HG03520 (cell line): ENCODE results near the gene KRTAP3-3.
"Not testable (repeated sequence)": the region's sequence is repeated elsewhere in the genome, so short reads cannot be mapped to it uniquely, and the experiment has no call there.

Experiments
- ATAC-seq: cut with Tn5 transposase; IDR thresholded peaks from one replicate; pipeline ENCODE4 v1.9.1; 2021; ENCODE audit warnings: mild to moderate bottlenecking, moderate library complexity; ENCODE audit not compliant: unreplicated experiment

KRTAP3-3 gene

DNA sequence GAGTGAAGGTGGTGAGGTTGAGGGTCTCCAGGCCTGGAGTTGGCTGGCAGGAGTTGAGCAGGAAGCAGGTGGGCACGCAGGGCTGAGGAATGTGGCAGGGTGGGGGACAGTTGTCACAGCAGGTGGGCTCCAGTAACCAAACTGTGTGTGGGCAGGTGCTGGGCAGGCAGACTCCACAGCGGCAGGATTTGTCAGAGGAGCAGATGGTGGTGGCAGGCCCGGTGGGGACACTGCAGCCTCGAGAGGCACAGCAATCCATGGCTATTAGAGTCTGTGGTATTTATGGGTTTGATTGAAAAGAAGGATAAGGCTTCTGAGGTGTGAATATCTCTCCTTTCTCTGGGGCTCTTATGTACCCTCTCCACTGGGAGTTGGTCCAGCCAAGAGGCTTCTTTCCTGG lies at the start of gene KRTAP3-3:
Gene KRTAP3-3, minus strand, starts transcription at position 326 of the 400 bp plus-strand sequence. Its CDS starts 67 bp downstream, at position 259.
- no peak for ATAC-seq

DNA sequence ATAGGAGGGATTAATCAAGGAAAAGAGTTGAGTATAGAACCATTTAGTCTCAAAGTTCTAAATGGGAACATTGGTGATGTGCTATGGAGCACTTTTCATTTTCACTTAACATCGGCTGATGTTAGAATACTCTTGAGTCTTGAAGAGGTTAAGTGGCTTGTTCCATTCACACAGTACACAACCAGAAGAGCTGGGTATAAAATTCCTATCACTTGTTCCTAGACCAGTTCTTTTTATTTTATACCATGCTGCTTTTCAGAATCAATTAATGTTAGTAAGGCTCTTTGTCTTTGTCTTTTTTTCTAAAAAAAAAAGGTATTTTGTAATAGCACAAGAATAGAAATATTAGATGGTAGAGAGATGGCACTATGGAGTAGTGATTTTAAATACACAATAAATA lies 49.0 kb upstream of the KRTAP3-3 start:
- ATAC-seq, result no peak

DNA sequence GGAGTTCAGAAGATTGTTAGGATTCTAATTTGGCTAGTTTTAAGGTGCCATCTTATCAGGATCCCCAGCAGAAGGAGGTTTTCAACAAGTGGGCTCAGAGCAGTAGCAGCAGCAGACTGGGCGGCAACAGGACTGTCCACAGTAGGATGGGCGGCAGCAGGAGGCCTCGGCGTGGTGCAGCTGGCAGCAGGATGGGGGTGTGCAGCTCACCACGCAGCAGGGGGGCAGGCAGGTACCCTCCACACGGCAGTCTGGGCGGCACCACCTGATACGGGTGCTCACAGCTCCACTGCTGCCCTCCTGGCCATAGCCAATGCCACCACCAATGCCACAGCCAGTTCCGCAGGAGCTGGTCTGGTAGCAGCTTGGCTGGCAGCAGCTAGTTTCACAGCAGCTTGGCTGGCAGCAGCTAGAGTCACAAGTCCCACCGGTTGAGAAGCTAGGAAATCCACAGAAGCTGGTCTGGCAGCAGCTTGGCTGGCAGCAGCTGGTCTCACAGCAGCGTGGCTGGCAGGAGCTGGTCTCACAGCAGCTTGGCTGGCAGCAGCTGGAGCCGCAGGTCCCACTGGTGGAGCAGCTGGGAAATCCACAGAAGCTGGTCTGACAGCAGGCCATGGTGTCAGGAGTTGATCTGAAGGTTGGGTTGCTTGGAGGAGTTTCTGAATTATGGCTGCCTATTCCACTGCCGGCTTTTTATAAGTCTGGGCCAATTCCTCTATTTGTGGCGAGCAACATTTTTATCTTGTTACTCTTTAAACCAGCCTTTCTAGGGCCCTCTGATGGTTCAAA lies 47.0 kb upstream of the KRTAP3-3 start, which contains the start of gene KRTAP1-1:
Gene KRTAP1-1, minus strand, starts transcription at position 668 of the 789 bp plus-strand sequence. Its CDS starts 53 bp downstream, at position 615.
- not testable (repeated sequence) for ATAC-seq

DNA sequence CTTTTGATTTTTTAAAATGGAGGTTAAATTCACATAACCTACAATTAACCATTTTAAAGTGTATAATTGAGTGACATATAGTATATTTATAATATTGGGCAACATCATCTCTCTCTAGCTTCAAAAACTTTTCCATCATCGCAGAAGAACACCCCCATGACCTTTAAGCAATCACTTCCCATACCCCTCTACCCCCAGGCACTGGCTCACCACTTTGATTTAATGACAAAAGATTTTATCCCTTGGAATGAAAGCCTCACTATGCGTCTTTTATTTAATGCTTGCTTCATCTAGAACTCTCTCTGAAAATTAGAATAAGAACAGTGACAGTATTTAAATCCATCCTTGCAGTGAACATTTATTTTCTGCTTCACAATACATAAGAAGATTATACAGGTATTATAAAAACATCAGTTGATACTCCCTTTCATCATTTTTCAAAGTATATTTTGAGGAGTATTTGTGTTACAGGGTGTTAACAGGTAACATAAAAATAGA lies 43.9 kb upstream of the KRTAP3-3 start:
- ATAC-seq, result no peak

DNA sequence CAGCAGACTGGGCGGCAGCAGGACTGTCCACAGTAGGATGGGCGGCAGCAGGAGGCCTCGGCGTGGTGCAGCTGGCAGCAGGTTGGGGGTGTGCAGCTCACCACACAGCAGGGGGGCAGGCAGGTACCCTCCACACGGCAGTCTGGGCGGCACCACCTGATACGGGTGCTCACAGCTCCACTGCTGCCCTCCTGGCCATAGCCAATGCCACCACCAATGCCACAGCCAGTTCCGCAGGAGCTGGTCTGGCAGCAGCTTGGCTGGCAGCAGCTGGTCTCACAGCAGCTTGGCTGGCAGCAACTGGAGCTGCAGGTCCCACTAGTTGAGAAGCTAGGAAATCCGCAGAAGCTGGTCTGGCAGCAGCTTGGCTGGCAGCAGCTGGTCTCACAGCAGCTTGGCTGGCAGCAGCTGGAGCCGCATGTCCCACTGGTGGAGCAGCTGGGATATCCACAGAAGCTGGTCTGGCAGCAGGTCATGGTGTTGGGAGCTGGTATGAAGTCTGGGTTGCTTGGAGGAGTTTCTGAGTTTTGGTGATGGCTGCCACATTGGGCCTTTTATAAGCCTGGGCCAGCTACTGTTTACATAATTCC lies 40.5 kb upstream of the KRTAP3-3 start, which contains the start of gene KRTAP1-3:
Gene KRTAP1-3, minus strand, starts transcription at position 529 of the 590 bp plus-strand sequence. Its CDS starts 53 bp downstream, at position 476.
- ATAC-seq, result not testable (repeated sequence)

DNA sequence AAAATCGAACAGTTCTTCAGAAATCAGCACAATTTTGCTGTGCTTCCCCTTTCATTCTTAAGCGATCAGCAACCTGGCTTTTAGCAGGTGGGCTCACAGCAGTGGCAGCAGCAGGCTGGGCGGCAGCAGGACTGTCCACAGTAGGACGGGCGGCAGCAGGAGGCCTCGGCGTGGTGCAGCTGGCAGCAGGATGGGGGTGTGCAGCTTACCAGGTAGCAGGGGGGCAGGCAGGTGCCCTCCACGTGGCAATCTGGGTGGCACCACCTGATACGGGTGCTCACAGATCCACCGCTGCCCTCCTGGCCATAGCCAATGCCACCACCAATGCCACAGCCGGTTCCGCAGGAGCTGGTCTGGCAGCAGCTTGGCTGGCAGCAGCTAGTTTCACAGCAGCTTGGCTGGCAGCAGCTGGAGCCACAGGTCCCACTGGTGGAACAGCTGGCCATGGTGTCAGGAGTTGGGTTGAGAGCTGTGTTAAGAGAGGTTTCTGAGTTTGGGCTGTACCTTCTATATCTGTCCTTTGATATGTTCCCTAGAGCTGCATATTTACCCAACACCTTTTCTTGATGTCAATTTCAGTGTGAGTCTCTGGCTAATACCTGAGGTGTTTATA lies 35.8 kb upstream of the KRTAP3-3 start, which contains the start of gene KRTAP1-4:
Gene KRTAP1-4, minus strand, starts transcription at position 563 of the 613 bp plus-strand sequence. Its CDS starts 117 bp downstream, at position 446.
- ATAC-seq, result no peak

DNA sequence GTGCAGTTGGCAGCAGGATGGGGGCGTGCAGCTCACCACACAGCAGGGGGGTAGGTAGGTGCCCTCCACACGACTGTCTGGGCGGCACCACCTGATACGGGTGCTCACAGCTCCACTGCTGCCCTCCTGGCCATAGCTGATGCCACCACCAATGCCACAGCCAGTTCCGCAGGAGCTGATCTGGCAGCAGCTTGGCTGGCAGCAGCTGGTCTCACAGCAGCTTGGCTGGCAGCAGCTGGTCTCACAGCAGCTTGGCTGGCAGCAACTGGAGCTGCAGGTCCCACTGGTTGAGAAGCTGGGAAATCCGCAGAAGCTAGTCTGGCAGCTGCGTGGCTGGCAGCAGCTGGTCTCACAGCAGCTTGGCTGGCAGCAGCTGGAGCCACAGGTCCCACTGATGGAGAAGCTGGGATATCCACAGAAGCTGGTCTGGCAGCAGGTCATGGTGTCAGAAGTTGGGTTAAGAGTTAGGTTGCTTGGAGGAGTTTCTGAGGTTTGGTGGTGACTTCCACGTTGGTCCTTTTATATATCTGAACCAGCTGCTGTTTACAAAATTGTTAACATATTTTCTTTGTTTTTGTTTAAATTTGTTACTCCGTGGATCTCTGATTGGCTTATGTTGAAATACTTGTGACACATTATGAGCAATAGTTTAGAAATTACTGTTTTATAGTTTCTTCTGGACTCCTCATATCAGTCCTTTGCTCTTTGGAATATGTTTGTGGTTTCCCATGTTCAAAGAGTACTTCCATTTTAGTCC lies 32.9 kb upstream of the KRTAP3-3 start, which contains the start of gene KRTAP1-5:
Gene KRTAP1-5, minus strand, starts transcription at position 494 of the 757 bp plus-strand sequence. Its CDS starts 53 bp downstream, at position 441.
- ATAC-seq, result no peak

DNA sequence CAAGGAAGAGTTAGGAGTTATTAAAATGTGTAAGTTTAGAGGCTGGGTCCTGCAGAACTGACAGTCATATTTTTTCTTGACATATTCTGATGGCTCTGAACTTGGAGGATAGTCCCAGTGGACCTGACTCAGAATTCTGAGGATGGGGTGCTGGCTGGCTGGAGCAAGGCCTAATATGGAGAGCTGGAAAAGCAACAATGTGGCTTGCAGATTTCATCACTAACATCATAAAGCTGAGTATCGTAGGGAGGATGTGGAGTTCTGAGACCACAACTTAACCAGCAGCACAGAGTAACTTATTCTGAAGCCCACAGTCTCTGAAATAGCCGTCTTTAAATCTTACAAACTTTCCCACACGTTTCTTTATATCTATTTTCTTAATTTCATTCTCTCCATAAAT lies 30.7 kb upstream of the KRTAP3-3 start:
- no peak for ATAC-seq

DNA sequence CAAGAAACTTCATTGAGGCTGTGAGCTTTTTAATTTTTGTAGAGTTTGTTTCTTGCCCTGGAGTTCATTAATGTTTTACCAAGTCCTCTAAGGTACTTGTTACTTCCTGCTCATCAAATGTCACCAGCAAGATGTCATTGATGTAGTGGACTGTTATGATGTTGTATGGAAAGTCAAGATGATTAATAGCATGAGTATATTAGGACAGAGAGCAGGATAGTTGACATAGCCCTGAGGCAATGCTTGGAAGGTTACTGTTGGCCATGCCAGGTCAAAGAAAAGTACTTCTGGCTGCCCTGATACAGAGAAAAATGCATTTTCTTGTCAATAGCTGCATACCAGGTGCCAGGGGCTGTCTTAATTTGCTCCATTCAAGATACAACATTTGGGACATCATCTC lies 26.4 kb upstream of the KRTAP3-3 start:
- ATAC-seq, result no peak

DNA sequence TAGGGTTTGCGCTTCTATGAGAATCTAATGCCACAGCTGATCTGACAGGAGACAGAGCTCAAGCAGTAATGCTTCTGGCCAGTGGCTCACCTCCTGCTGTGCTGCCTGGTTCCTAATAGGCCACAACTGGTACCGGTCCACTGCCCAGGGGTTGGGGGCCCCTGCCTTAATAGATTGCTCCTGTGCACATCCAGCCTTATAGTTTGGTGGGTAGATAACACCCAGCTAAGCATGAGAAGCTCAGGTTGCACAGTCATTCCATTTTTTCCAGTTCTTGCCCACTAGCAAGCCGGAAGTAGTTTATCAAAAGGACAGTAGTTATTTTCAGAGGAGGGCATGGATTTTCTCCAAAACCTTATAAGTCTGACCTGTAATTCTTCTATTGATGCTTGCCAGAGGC lies 25.5 kb upstream of the KRTAP3-3 start:
- ATAC-seq, result no peak

DNA sequence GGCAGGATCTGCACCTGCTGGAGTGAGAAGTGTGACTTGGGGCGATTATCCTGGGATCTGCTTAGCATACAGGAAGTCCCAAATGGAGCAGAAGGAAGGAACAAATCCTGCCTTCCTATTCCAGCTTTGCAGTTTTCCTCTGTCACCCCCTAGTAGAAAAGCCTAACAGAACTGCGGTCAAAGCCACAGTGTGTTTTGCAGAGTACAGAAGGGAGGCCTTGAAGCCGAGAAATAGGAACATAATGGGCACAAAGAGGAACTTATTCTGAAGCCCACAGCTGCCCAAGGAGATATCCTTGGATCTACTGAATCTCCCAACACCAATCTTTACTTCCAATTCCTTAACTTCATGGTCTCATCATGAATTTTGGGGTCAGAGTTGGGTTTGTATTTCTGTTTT lies 24.6 kb upstream of the KRTAP3-3 start:
- ATAC-seq, result no peak

DNA sequence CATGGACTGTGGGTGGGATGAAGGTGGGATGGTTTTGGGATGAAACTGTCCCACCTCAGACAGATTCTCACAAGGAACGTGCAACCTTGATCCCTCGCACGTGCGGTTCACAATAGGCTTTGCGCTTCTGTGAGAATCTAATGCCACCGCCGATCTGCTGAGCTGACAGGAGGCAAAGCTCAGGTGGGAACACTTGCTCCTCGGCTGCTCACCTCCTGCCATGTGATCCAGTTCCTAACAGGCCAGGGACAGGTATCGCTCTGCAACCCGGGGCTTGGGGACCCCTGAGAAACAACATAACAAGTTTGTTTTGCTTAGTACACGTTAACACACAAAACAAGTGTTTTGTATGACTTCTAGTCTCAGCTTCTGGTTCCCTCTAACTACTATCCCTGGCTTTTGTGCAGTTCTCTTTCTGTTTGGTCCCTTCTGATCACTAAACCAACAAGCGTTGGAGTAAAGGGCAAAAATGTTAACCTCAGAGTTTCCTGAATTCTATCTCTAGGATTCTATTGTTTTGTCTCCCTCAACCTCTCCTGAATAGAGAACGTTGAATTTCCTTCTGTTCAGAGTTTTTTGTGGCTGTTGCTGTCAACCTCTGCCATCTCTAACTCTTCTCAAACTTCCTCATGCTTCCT lies 22.7 kb upstream of the KRTAP3-3 start:
- ATAC-seq, result no peak

DNA sequence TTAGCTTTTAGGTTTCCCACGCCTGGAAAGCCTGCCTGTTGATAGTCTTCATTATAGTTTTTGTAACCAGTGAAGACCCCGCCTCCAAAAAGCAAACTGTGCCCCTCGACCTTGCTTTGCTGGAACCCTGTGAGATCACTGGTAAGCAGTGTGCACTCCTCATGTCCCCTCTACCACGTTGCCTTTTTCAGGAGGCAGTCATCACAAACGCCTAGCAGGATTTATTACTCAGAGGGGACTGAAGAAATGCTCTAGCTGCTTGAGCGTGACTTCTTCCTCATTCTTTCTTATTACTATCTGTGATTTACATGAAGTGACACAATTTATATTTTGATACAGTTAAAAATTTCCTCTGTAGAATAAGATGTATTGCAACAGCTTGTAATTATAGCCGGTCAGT lies 21.5 kb upstream of the KRTAP3-3 start:
- no peak for ATAC-seq

DNA sequence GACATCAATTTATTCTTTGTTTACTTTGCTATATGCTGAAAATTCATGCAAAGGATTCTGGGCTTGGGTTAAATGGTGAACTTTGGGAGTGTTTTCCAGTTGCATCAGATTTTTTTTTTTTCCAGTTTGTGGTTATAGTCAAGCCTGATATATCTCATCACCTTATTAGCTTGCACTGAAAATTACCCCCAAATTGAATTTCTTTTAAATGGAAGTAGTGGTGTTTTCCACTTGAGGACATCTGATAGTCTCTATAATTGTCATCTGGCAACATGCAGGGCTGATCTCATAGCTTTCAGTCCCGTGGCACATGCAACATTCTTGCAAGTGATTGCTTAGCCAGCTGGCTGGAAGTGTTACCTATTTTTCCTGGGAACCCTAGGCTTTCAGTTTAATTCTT lies 19.6 kb upstream of the KRTAP3-3 start:
- no peak for ATAC-seq

DNA sequence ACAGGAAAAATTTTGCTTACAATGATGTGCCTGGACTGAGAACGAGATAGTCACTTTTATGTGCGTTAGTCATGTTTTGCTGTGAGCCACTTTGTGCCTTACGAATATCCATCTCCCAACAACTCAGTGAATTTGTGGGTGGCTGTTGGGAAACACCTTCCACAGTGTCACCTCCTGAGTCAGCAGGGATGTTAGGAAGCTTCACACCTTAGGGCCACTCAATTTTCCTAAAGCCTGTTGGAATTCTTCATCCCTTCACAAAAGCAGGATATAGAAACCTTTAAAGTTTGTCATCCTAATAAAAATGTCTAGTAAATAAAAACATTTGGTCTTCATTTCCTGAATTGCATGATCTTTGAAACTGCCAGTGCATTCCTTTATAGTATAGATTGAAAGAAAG lies 19.2 kb upstream of the KRTAP3-3 start:
- no peak for ATAC-seq

DNA sequence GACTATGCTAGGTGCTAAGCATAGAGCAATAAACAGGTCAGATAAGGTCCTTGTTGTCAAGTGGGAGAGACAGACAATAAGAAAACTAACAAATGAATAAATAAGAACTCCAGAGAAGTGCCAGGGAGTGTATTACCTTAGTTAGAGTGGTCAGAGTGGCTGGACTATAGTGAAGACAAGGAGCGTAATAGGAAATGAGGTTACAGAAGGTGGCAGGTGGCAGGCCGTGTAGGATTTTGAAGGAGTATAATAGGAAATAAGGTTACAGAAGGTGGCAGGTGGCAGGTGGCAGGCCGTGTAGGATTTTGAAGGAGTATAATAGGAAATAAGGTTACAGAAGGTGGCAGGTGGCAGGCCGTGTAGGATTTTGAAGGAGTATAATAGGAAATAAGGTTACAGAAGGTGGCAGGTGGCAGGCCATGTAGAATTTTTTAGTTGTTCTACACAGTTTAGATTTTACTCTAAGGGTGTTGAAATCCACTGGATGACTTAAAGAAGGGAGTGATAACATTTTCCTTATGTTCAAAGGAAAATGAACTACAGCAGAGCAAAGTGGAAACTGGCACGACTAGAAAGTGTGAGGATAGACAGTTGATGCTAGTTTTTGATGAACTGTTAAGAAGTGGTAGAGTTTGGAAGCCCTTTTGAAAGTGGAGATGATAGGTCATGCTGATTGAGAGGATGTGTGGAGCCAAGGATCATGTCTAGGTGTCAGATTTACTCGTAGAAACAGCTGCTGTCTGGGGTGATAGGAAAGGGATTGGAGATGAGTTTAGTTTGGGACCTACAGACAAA lies 18.6 kb upstream of the KRTAP3-3 start:
- no peak for ATAC-seq

DNA sequence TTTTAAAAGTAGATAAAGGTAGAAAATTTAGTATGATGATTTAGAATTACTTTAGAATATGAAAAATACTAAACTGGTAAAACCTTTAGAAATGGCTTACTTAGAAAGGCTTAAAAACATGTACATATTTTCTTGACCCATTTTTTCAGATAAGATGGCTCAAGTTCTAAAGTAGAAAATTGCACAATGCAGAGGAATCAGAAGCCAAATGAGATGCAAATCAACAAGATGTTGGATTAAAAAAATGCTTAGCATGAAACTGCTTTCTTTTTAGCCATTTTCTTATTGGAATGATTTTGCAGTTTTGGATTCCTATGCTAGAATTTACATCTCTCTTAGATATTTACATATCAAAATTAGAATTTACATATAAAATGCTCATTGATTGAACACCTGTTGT lies 16.5 kb upstream of the KRTAP3-3 start:
- ATAC-seq, result no peak

DNA sequence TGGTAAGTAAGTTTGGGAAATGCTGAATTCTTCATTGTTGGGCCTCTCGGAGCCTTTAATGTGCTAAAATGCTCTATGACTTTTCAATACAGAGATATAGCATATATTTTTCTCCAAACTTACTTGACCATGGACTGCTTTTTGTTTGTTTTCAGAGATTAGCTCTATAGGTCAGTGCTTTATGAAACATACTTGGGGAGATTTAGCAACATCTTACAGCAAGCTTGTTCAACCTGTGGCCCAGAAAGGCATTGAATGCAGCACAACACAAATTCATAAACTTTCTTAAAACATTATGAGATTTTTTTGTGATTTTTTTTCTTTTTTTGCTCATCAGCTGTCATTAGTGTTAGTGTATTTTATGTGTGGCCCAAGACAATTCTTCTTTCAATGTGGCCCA lies 16.0 kb upstream of the KRTAP3-3 start:
- ATAC-seq, result no peak

DNA sequence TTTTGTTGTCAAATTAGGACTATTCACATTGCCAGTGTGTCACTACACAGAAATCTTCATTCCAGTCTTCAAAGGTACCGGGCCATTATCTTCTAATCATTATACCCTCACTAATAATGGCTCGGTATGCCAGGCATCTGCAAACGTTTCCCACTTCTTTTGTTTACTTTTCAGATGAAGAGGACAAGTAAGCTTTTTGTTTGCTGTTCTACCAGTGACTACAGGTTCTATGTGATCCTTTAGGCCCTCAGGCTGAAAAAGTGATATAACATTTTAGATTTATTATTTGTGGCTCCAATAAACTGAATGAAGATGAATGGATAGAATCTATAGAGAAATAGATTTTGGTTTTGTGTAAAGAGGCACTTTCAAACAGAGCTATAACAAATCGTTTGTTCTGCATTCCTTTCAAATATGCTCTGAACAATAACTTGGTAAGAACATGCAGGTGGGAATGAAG lies 15.4 kb upstream of the KRTAP3-3 start:
- no peak for ATAC-seq
